GM12878 (cell line): ENCODE measurements around the gene LEMD1.
"Not testable (repeated sequence)": the region's sequence is repeated elsewhere in the genome, so short reads cannot be mapped to it uniquely, and the experiment has no call there.

Experiments
- EED ChIP-seq: sonication (generic); IDR thresholded peaks from 2 replicates; pipeline ENCODE4 v1.6.1; 2016; ENCODE audit warnings: antibody characterized with exemption, low read depth
- EGR1 ChIP-seq, 2 experiments: IDR thresholded peaks; 1 replicate in 1 of 2; 2 replicates in 1 of 2; pipeline ENCODE4 v1.6.1; 2011 to 2012; ENCODE audit warnings: low read depth in 2 of 2, low read length in 2 of 2, borderline replicate concordance in 1 of 2, mild to moderate bottlenecking in 1 of 2, moderate library complexity in 1 of 2
- KAT2A ChIP-seq: conservative IDR thresholded peaks from 2 replicates; pipeline ENCODE4 v1.6.1; 2011; ENCODE audit warnings: low read depth, low read length; ENCODE audit not compliant: control insufficient read depth
- PML ChIP-seq: IDR thresholded peaks from 2 replicates; pipeline ENCODE4 v1.6.1; 2012; ENCODE audit warnings: low read length, inconsistent platforms
- RAD21 ChIP-seq: IDR thresholded peaks from 2 replicates; pipeline ENCODE4 v1.6.1; 2011; ENCODE audit warnings: mild to moderate bottlenecking, low read depth, low read length, moderate library complexity; ENCODE audit not compliant: insufficient read depth
- SIN3A ChIP-seq: IDR thresholded peaks from 2 replicates; pipeline ENCODE4 v1.6.1; 2012; ENCODE audit warnings: low read depth, low read length, improper control_type of control experiment
- TF ChIP-seq, protein P1 (sequence below): IDR thresholded peaks from 2 replicates; pipeline ENCODE4 v1.6.1; 2012; ENCODE audit warnings: low read depth, low read length, improper control_type of control experiment
- TF ChIP-seq, protein P2 (sequence below): IDR thresholded peaks from 2 replicates; pipeline ENCODE4 v1.6.1; 2012; ENCODE audit warnings: improper control_type of control experiment, low read depth, low read length; ENCODE audit not compliant: insufficient replicate concordance

DNA sequence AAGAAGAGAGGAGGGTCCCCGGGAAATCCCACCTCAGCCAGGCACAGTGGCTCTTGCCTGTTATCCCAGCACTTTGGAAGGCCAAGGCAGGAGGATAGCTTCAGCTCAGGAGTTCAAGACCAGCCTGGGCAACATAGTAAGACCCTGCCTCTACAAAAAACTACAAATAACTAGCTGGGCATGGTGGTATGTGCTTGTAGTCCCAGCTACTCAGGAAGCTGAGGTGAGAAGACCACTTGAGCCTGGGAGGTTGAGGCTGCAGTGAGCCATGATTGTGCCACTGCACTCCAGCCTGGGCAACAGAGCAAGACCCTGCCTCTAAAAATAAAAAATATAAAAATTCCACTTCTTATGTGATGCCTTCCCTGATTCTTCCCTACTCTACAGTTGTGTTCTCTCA, 10.8 kb upstream of the LEMD1 start:
- TF ChIP-seq, protein P1, sequence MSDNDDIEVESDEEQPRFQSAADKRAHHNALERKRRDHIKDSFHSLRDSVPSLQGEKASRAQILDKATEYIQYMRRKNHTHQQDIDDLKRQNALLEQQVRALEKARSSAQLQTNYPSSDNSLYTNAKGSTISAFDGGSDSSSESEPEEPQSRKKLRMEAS = not testable (repeated sequence)
- TF ChIP-seq EGR1 (IDR thresholded peaks at IDR 0.05; ENCODE audit: borderline replicate concordance in 1 of 2, low read depth in 2 of 2, low read length in 2 of 2); KAT2A; RAD21; SIN3A; PML; EED: not testable (repeated sequence)
- TF ChIP-seq, protein P2, sequence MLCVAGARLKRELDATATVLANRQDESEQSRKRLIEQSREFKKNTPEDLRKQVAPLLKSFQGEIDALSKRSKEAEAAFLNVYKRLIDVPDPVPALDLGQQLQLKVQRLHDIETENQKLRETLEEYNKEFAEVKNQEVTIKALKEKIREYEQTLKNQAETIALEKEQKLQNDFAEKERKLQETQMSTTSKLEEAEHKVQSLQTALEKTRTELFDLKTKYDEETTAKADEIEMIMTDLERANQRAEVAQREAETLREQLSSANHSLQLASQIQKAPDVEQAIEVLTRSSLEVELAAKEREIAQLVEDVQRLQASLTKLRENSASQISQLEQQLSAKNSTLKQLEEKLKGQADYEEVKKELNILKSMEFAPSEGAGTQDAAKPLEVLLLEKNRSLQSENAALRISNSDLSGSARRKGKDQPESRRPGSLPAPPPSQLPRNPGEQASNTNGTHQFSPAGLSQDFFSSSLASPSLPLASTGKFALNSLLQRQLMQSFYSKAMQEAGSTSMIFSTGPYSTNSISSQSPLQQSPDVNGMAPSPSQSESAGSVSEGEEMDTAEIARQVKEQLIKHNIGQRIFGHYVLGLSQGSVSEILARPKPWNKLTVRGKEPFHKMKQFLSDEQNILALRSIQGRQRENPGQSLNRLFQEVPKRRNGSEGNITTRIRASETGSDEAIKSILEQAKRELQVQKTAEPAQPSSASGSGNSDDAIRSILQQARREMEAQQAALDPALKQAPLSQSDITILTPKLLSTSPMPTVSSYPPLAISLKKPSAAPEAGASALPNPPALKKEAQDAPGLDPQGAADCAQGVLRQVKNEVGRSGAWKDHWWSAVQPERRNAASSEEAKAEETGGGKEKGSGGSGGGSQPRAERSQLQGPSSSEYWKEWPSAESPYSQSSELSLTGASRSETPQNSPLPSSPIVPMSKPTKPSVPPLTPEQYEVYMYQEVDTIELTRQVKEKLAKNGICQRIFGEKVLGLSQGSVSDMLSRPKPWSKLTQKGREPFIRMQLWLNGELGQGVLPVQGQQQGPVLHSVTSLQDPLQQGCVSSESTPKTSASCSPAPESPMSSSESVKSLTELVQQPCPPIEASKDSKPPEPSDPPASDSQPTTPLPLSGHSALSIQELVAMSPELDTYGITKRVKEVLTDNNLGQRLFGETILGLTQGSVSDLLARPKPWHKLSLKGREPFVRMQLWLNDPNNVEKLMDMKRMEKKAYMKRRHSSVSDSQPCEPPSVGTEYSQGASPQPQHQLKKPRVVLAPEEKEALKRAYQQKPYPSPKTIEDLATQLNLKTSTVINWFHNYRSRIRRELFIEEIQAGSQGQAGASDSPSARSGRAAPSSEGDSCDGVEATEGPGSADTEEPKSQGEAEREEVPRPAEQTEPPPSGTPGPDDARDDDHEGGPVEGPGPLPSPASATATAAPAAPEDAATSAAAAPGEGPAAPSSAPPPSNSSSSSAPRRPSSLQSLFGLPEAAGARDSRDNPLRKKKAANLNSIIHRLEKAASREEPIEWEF = not testable (repeated sequence)
